GM12878 (cell line): ENCODE measurements around the gene ABCC11. TPM values are rescaled to one million over a fixed set of nuclear protein-coding genes. Genes with fewer than 3 reads are reported as not detected.

Experiments
- ATAC-seq: fragments of 200-7000 bp; cut with Tn5 transposase; 3 replicates; pipeline ENCODE4 v1.9.1; 2020; ENCODE audit warnings: mild to moderate bottlenecking, moderate library complexity
- BruUV-seq: library from RNA; stranded (reverse); fragments of 400-500 nt; replicated peaks from 2 replicates; lab custom pipeline; 2021; lab: Mats Ljungman, UMichigan
- CTCF ChIA-PET: fragments of 300-600 bp; sonication (Branson Sonifier 250); formaldehyde crosslinking; extraction: SDS; loops from one replicate; lab custom pipeline; 2021; ENCODE audit warnings: inconsistent platforms; lab: Yijun Ruan, JAX
- POLR2A ChIA-PET: fragments of 350-600 bp; formaldehyde crosslinking; extraction: SDS; loops from one replicate; lab custom pipeline; 2021; ENCODE audit warnings: inconsistent platforms; lab: Charles Lee
- RAD21 ChIA-PET: fragments of 300-600 bp; sonication (Branson Sonifier 250); formaldehyde crosslinking; loops from one replicate; lab custom pipeline; 2023; ENCODE audit warnings: antibody characterized with exemption; ENCODE audit not compliant: unreplicated experiment; lab: Charles Lee
- SMC1A ChIA-PET: fragments of 300-600 bp; sonication (Branson Sonifier 250); formaldehyde crosslinking; loops from one replicate; lab custom pipeline; 2023; ENCODE audit not compliant: unreplicated experiment, uncharacterized antibody; lab: Charles Lee
- DNase-seq: peaks from one replicate; pipeline ENCODE4 v3.0.0-alpha.2; 2011; ENCODE audit warnings: low read depth, low spot score
- FAIRE-seq: peaks from 3 replicates; lab custom pipeline; 2011; peaks lifted over from hg19 to GRCh38; lab: Jason Lieb, UNC
- H2AFZ ChIP-seq: 2 replicates; pipeline ENCODE4 v1.6.0; 2011; ENCODE audit warnings: low read depth, low read length, control low read depth; ENCODE audit not compliant: control insufficient read depth
- H3K27ac ChIP-seq: 2 replicates; pipeline ENCODE4 v1.5.1; 2011; ENCODE audit warnings: control low read depth; ENCODE audit not compliant: control insufficient read depth, insufficient read depth
- H3K27me3 ChIP-seq, 2 experiments: replicated peaks in 1 of 2; 2 replicates each; pipeline versions ENCODE4 v1.6.0 to v1.6.1; 2011; ENCODE audit warnings: low read length in 1 of 2; ENCODE audit not compliant: control insufficient read depth in 2 of 2, insufficient read depth in 2 of 2
- H3K36me3 ChIP-seq, 2 experiments: 2 replicates each; pipeline ENCODE4 v1.5.1; 2011; ENCODE audit warnings: low read length in 1 of 2; ENCODE audit not compliant: control insufficient read depth in 2 of 2, insufficient read depth in 2 of 2
- H3K4me1 ChIP-seq: 2 replicates; pipeline ENCODE4 v1.6.1; 2011; ENCODE audit warnings: mild to moderate bottlenecking, low read length, moderate library complexity, mixed read lengths; ENCODE audit not compliant: control insufficient read depth, insufficient read depth
- H3K4me2 ChIP-seq: 2 replicates; pipeline ENCODE4 v1.6.0; 2011; ENCODE audit warnings: control low read depth; ENCODE audit not compliant: control insufficient read depth, insufficient read depth
- H3K4me3 ChIP-seq: fragments of 200-600 bp; sonication (generic); 2 replicates; pipeline ENCODE4 v1.5.1; 2016
- H3K79me2 ChIP-seq: 2 replicates; pipeline ENCODE4 v1.6.0; 2011; ENCODE audit warnings: low read length; ENCODE audit not compliant: control insufficient read depth, insufficient read depth
- H3K9ac ChIP-seq: 2 replicates; pipeline ENCODE4 v1.8.0; 2011; ENCODE audit warnings: low read length, control low read depth, mixed read lengths; ENCODE audit not compliant: control insufficient read depth, insufficient read depth
- H3K9me3 ChIP-seq: replicated peaks from 3 replicates; pipeline ENCODE4 v1.5.1; 2011; ENCODE audit warnings: mild to moderate bottlenecking, low read length; ENCODE audit not compliant: control insufficient read depth, insufficient read depth
- H4K20me1 ChIP-seq: 2 replicates; pipeline ENCODE4 v1.6.0; 2011; ENCODE audit not compliant: control insufficient read depth, insufficient read depth
- BCL11A ChIP-seq: IDR thresholded peaks from 2 replicates; pipeline ENCODE4 v1.6.1; 2011; ENCODE audit warnings: low read depth, low read length
- MTA2 ChIP-seq: fragments of 450-650 bp; IDR thresholded peaks from 2 replicates; pipeline ENCODE4 v1.6.1; 2016; ENCODE audit warnings: low read depth, mild to moderate bottlenecking, moderate library complexity
- MYC ChIP-seq: IDR thresholded peaks from 2 replicates; pipeline ENCODE4 v1.6.1; 2011; ENCODE audit warnings: mild to moderate bottlenecking, low read length, moderate library complexity, inconsistent platforms; ENCODE audit not compliant: insufficient read depth, insufficient replicate concordance, insufficient read length, severe bottlenecking
- NR2F1 ChIP-seq: fragments of 450-650 bp; conservative IDR thresholded peaks from 2 replicates; pipeline ENCODE4 v1.6.1; 2017; ENCODE audit warnings: mild to moderate bottlenecking
- PAX8 ChIP-seq: fragments of 450-650 bp; IDR thresholded peaks from 2 replicates; pipeline ENCODE4 v1.6.1; 2017; ENCODE audit warnings: mild to moderate bottlenecking, moderate library complexity
- RAD21 ChIP-seq: IDR thresholded peaks from 2 replicates; pipeline ENCODE4 v1.6.1; 2011; ENCODE audit warnings: mild to moderate bottlenecking, low read depth, low read length, moderate library complexity; ENCODE audit not compliant: insufficient read depth
- RB1 ChIP-seq: fragments of 450-650 bp; formaldehyde crosslinking; IDR thresholded peaks from 2 replicates; pipeline ENCODE4 v1.6.1; 2017; ENCODE audit warnings: mild to moderate bottlenecking, borderline replicate concordance
- SMC3 ChIP-seq: IDR thresholded peaks from 2 replicates; pipeline ENCODE4 v1.6.1; 2011; ENCODE audit warnings: low read length, improper control_type of control experiment, borderline replicate concordance
- SPI1 ChIP-seq: IDR thresholded peaks from 2 replicates; pipeline ENCODE4 v1.6.1; 2011; ENCODE audit warnings: low read depth, mild to moderate bottlenecking, low read length, moderate library complexity, borderline replicate concordance; ENCODE audit not compliant: insufficient read depth
- TCF7 ChIP-seq: IDR thresholded peaks from 2 replicates; pipeline ENCODE4 v1.6.1; 2014; ENCODE audit warnings: antibody characterized with exemption, borderline replicate concordance
- WGBS: methylation state at CpG from one replicate; pipeline ENCODE4 v1.1.6; 2016; ENCODE audit warnings: low lambda C conversion rate; ENCODE audit not compliant: insufficient replicate concordance, insufficient coverage; ENCODE audit errors: missing lambda C conversion rate; 5-methylcytosine and 5-hydroxymethylcytosine counted together
- in situ Hi-C: fragments of 300-500 bp; cut with MboI; formaldehyde crosslinking; loops from 9 replicates; pipeline ENCODE4 v1.14.3; 2018; ENCODE audit warnings: mixed read lengths
- intact Hi-C: fragments of 100-400 bp; cut with micrococcal nuclease; formaldehyde crosslinking; loops from one replicate; pipeline ENCODE4 v1.14.2; 2022; ENCODE audit not compliant: unreplicated experiment
- polyA plus RNA-seq, 11 experiments: library from polyadenylated mRNA; depleted of rRNA in 4 of 11; unstranded in 6 of 11; stranded (reverse) in 5 of 11; fragments of >200 nt; fragmentation: Nextera tagmentation in 4 of 11; fragmentation: Illumina TruSeq in 1 of 11; extraction: Ambion mirVana in 4 of 11; extraction: Trizol in 1 of 11; gene quantifications; 1 replicate in 1 of 11; 2 replicates in 10 of 11; pipeline versions ENCODE4 v1.2.1 to v1.2.3, GENCODE V29; 2011 to 2016; ENCODE audit warnings: inconsistent platforms in 2 of 11, missing spikeins in 2 of 11, low read depth in 1 of 11
- total RNA-seq, 4 experiments: library from RNA; depleted of rRNA in 3 of 4; stranded (reverse); fragments of >200 nt in 3 of 4; fragmentation: Illumina TruSeq in 1 of 4; extraction: Trizol in 1 of 4; gene quantifications; 2 replicates each; pipeline versions ENCODE4 v1.2.1 to v1.2.3, GENCODE V29; 2013 to 2021
- TF ChIP-seq, protein P1 (sequence below): IDR thresholded peaks from 2 replicates; pipeline ENCODE4 v1.6.1; 2012; ENCODE audit warnings: low read depth, low read length, improper control_type of control experiment
- TF ChIP-seq, protein P2 (sequence below): IDR thresholded peaks from 2 replicates; pipeline ENCODE4 v1.6.1; 2012; ENCODE audit warnings: mild to moderate bottlenecking, low read depth, low read length
- TF ChIP-seq, protein P3 (sequence below): fragments of 450-650 bp; IDR thresholded peaks from 2 replicates; pipeline ENCODE4 v1.6.1; 2017; ENCODE audit warnings: mild to moderate bottlenecking, moderate library complexity

Gene ABCC11
- total and polyA plus RNA-seq, 10 of the 15 experiments (the other 5 are each of a cell fraction or from before 2014, with no cell fraction given): 0.04 to 0.20 (median 0.10) TPM; not detected in 6

DNA sequence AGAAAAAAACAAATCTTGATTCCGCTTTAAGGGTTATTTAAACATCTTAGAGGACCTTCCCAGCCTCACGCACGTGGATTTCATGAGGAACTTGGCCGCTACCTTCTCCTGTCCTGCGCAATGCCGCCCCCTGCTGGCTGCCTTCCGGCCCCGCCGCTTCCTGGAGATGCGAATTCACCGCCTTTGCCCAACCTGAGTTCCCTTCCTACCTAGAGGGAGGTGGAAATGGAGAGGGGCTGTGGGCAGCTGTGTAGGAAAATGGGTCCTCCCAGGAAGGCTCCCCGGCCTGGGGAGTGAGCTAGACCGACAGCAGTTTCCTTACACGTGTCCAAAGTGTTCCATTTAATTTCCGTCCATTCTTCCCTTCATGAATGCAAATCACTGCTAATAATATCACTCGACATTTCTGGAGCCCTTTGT, 90.5 kb downstream of the ABCC11 start:
- H3K4me3 ChIP-seq: no peak overlapping the region
- CTCF ChIA-PET: interaction anchor here (0.8 to 4.9 kb wide), 18 partner anchors 9 to 1119 kb away, joined by 3 to 26 read pairs (median 4); partner anchors contain the start of gene NETO2
- peak; percentile 81 for ATAC-seq
- POLR2A ChIA-PET: no interaction called here
- no peaks in the 10 kb centered on the region; a peak in 1 of 4 replicates for H3K27me3 ChIP-seq
- SMC1A ChIA-PET: interaction anchor here (0.7 to 2.7 kb wide), 8 partner anchors 34 to 1119 kb away, joined by 3 to 8 read pairs (median 4); no protein-coding TSS in a partner anchor
- H3K9me3 ChIP-seq: no peaks in the 10 kb centered on the region
- intact Hi-C loops (loop anchor here (2.0 to 5.0 kb wide), 6 partner anchors 99 to 1119 kb away; no protein-coding TSS in a partner anchor), in situ Hi-C loops (no loop called here)
- H3K9ac ChIP-seq: no peak overlapping the region
- no peaks in the 10 kb centered on the region for H4K20me1 ChIP-seq
- no peak overlapping the region for H3K27ac ChIP-seq
- 9% methylated on average over 16 of the region's 16 CpGs for WGBS
- H3K36me3 ChIP-seq: no peaks in the 10 kb centered on the region
- H3K79me2 ChIP-seq: no peaks in the 10 kb centered on the region
- H3K4me2 ChIP-seq: no peak overlapping the region
- BruUV-seq: no TSS peak
- DNase-seq: no peak
- peaks cover 4% of the 10 kb centered on the region; the same call in 1 of the 2 replicates for H3K4me1 ChIP-seq
- peak; percentile 90 for FAIRE-seq
- H2AFZ ChIP-seq: no peak overlapping the region
- RAD21 ChIA-PET: interaction anchor here (0.8 to 2.5 kb wide), 10 partner anchors 8 to 1014 kb away, joined by 3 to 20 read pairs (median 4); partner anchors contain the start of gene NETO2
- TF ChIP-seq, protein P1, sequence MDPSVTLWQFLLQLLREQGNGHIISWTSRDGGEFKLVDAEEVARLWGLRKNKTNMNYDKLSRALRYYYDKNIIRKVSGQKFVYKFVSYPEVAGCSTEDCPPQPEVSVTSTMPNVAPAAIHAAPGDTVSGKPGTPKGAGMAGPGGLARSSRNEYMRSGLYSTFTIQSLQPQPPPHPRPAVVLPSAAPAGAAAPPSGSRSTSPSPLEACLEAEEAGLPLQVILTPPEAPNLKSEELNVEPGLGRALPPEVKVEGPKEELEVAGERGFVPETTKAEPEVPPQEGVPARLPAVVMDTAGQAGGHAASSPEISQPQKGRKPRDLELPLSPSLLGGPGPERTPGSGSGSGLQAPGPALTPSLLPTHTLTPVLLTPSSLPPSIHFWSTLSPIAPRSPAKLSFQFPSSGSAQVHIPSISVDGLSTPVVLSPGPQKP: 0 out of 2 replicates have a peak, but pooled peaks have one; percentile 37
- TF ChIP-seq MYC: no peak
- peak; percentile 86 for TF ChIP-seq SMC3
- TF ChIP-seq, protein P2, sequence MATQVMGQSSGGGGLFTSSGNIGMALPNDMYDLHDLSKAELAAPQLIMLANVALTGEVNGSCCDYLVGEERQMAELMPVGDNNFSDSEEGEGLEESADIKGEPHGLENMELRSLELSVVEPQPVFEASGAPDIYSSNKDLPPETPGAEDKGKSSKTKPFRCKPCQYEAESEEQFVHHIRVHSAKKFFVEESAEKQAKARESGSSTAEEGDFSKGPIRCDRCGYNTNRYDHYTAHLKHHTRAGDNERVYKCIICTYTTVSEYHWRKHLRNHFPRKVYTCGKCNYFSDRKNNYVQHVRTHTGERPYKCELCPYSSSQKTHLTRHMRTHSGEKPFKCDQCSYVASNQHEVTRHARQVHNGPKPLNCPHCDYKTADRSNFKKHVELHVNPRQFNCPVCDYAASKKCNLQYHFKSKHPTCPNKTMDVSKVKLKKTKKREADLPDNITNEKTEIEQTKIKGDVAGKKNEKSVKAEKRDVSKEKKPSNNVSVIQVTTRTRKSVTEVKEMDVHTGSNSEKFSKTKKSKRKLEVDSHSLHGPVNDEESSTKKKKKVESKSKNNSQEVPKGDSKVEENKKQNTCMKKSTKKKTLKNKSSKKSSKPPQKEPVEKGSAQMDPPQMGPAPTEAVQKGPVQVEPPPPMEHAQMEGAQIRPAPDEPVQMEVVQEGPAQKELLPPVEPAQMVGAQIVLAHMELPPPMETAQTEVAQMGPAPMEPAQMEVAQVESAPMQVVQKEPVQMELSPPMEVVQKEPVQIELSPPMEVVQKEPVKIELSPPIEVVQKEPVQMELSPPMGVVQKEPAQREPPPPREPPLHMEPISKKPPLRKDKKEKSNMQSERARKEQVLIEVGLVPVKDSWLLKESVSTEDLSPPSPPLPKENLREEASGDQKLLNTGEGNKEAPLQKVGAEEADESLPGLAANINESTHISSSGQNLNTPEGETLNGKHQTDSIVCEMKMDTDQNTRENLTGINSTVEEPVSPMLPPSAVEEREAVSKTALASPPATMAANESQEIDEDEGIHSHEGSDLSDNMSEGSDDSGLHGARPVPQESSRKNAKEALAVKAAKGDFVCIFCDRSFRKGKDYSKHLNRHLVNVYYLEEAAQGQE: no peak
- TF ChIP-seq TCF7: no peak
- TF ChIP-seq RAD21: peak; percentile 83
- TF ChIP-seq RB1: 0 out of 2 replicates have a peak, but pooled peaks have one; percentile 34
- TF ChIP-seq MTA2: no peak
- TF ChIP-seq NR2F1: no peak
- peak; percentile 16; the same call in 1 of the 2 replicates for TF ChIP-seq SPI1
- TF ChIP-seq, protein P3, sequence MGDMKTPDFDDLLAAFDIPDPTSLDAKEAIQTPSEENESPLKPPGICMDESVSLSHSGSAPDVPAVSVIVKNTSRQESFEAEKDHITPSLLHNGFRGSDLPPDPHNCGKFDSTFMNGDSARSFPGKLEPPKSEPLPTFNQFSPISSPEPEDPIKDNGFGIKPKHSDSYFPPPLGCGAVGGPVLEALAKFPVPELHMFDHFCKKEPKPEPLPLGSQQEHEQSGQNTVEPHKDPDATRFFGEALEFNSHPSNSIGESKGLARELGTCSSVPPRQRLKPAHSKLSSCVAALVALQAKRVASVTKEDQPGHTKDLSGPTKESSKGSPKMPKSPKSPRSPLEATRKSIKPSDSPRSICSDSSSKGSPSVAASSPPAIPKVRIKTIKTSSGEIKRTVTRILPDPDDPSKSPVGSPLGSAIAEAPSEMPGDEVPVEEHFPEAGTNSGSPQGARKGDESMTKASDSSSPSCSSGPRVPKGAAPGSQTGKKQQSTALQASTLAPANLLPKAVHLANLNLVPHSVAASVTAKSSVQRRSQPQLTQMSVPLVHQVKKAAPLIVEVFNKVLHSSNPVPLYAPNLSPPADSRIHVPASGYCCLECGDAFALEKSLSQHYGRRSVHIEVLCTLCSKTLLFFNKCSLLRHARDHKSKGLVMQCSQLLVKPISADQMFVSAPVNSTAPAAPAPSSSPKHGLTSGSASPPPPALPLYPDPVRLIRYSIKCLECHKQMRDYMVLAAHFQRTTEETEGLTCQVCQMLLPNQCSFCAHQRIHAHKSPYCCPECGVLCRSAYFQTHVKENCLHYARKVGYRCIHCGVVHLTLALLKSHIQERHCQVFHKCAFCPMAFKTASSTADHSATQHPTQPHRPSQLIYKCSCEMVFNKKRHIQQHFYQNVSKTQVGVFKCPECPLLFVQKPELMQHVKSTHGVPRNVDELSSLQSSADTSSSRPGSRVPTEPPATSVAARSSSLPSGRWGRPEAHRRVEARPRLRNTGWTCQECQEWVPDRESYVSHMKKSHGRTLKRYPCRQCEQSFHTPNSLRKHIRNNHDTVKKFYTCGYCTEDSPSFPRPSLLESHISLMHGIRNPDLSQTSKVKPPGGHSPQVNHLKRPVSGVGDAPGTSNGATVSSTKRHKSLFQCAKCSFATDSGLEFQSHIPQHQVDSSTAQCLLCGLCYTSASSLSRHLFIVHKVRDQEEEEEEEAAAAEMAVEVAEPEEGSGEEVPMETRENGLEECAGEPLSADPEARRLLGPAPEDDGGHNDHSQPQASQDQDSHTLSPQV: no peak
- no peak for TF ChIP-seq PAX8
- no peak for TF ChIP-seq BCL11A
